Thymus (tissue), 11 donors: ENCODE measurements around the gene DDX27. TPM values are rescaled to one million over a fixed set of nuclear protein-coding genes. Genes with fewer than 3 reads are reported as not detected.

Experiments
- DNase-seq, 9 donors: peaks; one replicate each; pipeline ENCODE4 v3.0.0-alpha.2; 2013; ENCODE audit warnings: low spot score in 9 of 9, low read depth in 6 of 9, missing footprints in 1 of 9
- H3K27ac ChIP-seq, 2 donors: one replicate each; pipeline ENCODE4 v1.5.1; 2013; ENCODE audit warnings: control low read depth in 1 of 2, low read depth in 1 of 2, low read length in 1 of 2, mild to moderate bottlenecking in 1 of 2, moderate library complexity in 1 of 2
- H3K27me3 ChIP-seq, 2 donors: one replicate each; pipeline ENCODE4 v1.5.1; 2013; ENCODE audit warnings: low read length in 1 of 2; ENCODE audit not compliant: control insufficient read depth in 2 of 2, insufficient read depth in 1 of 2
- H3K36me3 ChIP-seq, 2 donors: one replicate each; pipeline ENCODE4 v1.5.1; 2013; ENCODE audit warnings: low read length in 1 of 2, mild to moderate bottlenecking in 1 of 2, moderate library complexity in 1 of 2; ENCODE audit not compliant: control insufficient read depth in 2 of 2, insufficient read depth in 2 of 2
- H3K4me1 ChIP-seq, 2 donors: one replicate each; pipeline ENCODE4 v1.5.1; 2013; ENCODE audit warnings: low read length in 2 of 2; ENCODE audit not compliant: control insufficient read depth in 2 of 2, insufficient read depth in 2 of 2
- H3K4me3 ChIP-seq, 2 donors: one replicate each; pipeline ENCODE4 v1.5.1; 2013; ENCODE audit warnings: low read length in 2 of 2, control low read depth in 1 of 2, mild to moderate bottlenecking in 1 of 2
- H3K9me3 ChIP-seq, 2 donors: one replicate each; pipeline ENCODE4 v1.5.1; 2013; ENCODE audit warnings: low read length in 1 of 2, mild to moderate bottlenecking in 1 of 2; ENCODE audit not compliant: control insufficient read depth in 2 of 2, insufficient read depth in 1 of 2
- WGBS: extraction: QIAGEN DNeasy Blood & Tissue Kit; methylation state at CpG from one replicate; pipeline ENCODE4 v1.1.7; 2013; 5-methylcytosine and 5-hydroxymethylcytosine counted together
- polyA plus RNA-seq: library from polyadenylated mRNA; stranded (reverse); fragments of 200-250 nt; gene quantifications from one replicate; pipeline ENCODE4 v1.2.3, GENCODE V29; 2013
- total RNA-seq: library from RNA; stranded (reverse); fragments of 120-200 nt; gene quantifications from one replicate; pipeline ENCODE4 v1.2.4, GENCODE V29; 2013
- donor health status: healthy.

DDX27 gene
- total and polyA plus RNA-seq, 2 donors = 34.0 to 35.6 TPM

DNA sequence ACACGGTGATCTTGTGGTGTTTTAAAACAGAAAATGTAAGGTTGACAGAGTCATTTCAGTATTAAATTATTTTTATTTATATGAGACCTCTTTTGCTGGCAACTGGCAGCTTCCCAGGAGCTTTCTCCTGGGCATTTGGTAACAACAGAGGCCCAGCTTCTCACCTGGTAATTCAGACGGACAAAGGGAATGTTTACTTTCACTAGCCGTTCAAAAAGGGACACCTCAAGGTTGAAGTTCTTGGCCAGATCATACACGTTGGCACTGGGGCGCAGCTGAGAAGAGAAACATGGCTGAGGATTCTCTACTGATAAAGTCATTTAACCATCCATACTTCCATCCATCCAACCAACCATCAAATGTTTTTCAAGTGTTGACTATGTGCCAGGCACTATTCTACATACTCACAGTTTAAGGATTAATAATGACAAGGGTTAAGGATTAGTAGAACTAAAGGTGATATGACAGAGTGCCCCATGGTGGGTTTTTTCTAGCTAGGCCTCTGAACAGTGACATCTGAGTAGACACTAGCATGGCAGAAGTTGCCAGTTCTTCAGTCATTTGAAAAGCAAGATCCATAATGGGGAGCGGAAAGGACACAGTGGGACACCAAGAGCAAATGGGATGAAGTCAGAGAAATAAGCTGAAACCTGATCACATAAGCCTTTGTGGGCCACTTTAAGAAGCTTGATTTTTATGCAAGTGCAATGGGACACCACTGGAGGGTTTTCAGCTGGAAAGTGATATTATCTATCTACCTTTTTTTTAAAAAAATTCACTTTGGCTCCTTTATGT lies 33.5 kb downstream of the DDX27 start:
- peaks cover 82 to 85% of the 10 kb centered on the region in 2 donors for H3K36me3 ChIP-seq
- no peaks in the 10 kb centered on the region for H3K9me3 ChIP-seq
- H3K27ac ChIP-seq = no peak overlapping the region
- DNase-seq = no peak
- no peaks in the 10 kb centered on the region for H3K27me3 ChIP-seq
- 98% methylated on average over 6 of the region's 6 CpGs for WGBS
- H3K4me1 ChIP-seq = no peaks in the 10 kb centered on the region
- H3K4me3 ChIP-seq = no peak overlapping the region

DNA sequence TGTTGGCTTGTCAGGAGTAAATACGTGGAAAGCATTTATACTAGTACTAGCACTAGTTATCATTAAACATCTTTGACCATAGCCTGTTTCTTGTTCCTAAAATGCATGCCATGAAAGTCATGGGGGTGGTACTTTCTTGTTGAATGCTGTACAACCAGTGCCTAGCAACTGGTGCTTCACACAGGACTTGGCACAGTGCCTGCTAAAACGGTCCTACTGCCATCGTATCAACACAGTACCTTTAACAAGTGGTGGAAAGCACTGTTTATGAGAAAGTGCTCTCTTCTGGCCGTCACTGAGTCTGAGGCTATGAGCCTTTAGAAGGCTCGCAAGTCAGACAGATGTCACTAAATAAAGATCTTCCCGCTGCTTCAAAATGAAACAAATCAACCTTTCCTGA lies 37.0 kb downstream of the DDX27 start:
- no peak for DNase-seq
- H3K27ac ChIP-seq = no peak overlapping the region
- H3K36me3 ChIP-seq = peaks cover 69 to 79% of the 10 kb centered on the region in 2 donors
- no peaks in the 10 kb centered on the region for H3K27me3 ChIP-seq
- H3K4me1 ChIP-seq = no peaks in the 10 kb centered on the region
- H3K4me3 ChIP-seq = no peak overlapping the region
- no peaks in the 10 kb centered on the region for H3K9me3 ChIP-seq
- 96% methylated on average over 6 of the region's 6 CpGs for WGBS

DNA sequence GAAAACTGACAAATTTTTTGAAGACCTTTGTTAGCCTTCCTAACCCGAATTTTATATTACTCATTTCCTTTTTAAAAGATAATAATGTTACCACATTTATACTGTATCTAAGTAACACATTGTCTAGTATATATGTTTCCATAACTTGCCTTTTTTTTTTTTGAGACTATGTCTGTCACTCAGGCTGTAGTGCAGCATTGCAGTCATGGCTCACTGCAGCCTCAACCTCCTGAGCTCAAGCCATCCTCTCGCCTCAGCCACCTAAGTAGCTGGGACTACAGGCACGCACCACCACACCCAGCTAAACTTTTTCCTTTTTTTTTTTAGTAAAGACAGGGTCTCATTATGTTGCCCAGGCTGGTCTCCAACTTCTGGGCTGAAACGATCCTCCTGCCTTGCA lies 40.1 kb downstream of the DDX27 start:
- peaks cover 67 to 79% of the 10 kb centered on the region in 2 donors for H3K36me3 ChIP-seq
- WGBS = 72% methylated on average over 4 of the region's 4 CpGs
- H3K4me1 ChIP-seq = no peaks in the 10 kb centered on the region
- no peaks in the 10 kb centered on the region for H3K9me3 ChIP-seq
- no peaks in the 10 kb centered on the region for H3K27me3 ChIP-seq
- no peak for DNase-seq
- H3K27ac ChIP-seq = no peak overlapping the region
- H3K4me3 ChIP-seq = no peak overlapping the region

DNA sequence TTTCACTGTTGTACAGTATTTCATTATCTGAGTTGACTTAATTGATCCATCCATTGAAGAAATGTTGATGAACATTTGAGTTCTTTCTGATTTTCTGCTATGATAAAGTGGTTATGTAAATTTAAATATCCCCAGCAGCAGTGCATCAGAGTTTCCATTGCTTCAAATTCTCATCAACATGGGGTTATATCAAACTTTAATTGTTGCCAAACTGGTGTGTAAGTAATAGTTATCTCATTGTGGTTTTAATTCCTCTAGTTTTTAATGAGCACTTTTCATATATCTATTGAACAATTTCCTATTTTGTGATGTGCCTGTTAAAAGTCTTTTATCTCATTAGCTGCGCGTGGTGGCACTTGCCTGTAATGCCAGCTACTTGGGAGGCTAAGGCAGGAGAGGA lies 40.6 kb downstream of the DDX27 start:
- no peak overlapping the region for H3K4me3 ChIP-seq
- H3K4me1 ChIP-seq = no peaks in the 10 kb centered on the region
- no peaks in the 10 kb centered on the region for H3K9me3 ChIP-seq
- no peak overlapping the region for H3K27ac ChIP-seq
- H3K36me3 ChIP-seq = peaks cover 68 to 79% of the 10 kb centered on the region in 2 donors
- no peaks in the 10 kb centered on the region for H3K27me3 ChIP-seq
- WGBS = 98% methylated on average over 2 of the region's 2 CpGs
- DNase-seq = no peak

DNA sequence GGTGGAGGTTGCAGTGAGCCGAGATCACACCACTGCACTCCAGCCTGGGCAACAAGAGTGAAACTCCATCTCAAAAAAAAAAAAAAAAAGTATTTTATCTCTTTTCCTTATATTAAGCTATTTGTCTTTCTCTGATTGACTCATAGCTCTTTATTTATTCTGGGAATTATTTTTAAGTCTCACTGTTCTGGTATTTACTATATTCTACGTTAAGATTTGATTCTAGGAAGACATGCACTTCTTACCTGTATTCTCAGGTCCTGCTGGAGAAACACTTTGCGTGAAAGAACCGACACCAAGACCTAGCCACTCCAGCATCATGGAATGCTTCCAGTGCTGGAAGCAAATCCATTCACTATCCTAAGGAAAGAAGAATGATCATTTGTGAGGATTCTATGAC lies 41.0 kb downstream of the DDX27 start:
- H3K4me3 ChIP-seq = no peak overlapping the region
- over 99% methylated on average over 4 of the region's 4 CpGs for WGBS
- H3K9me3 ChIP-seq = no peaks in the 10 kb centered on the region
- H3K27me3 ChIP-seq = no peaks in the 10 kb centered on the region
- H3K36me3 ChIP-seq = peaks cover 70 to 82% of the 10 kb centered on the region in 2 donors
- no peak overlapping the region for H3K27ac ChIP-seq
- H3K4me1 ChIP-seq = no peaks in the 10 kb centered on the region
- no peak for DNase-seq

DNA sequence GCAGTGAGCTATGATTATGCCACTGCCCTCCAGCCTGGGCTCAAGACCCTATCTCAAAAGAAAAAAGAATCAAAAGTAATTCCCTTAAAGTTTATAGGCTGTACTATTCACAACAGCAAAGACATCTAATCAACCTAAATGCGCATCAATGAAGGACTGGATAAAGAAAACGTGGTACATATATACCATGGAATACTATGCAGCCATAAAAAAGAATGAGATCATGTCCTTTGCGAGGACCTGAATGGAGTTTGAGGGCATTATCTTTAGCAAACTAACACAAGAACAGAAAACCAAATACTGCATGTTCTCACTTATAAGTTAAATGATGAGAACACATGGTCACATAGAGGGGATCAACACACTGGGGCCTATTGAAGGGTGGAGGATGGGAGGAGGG lies 42.0 kb downstream of the DDX27 start:
- Histone ChIP-seq H3K9me3 (no peaks in the 10 kb centered on the region), H3K36me3 (peaks cover 60 to 80% of the 10 kb centered on the region in 2 donors), H3K4me1 (no peaks in the 10 kb centered on the region), H3K27me3 (no peaks in the 10 kb centered on the region), H3K4me3 (no peak overlapping the region), H3K27ac (no peak overlapping the region)
- over 99% methylated on average over 3 of the region's 3 CpGs for WGBS
- DNase-seq = no peak

DNA sequence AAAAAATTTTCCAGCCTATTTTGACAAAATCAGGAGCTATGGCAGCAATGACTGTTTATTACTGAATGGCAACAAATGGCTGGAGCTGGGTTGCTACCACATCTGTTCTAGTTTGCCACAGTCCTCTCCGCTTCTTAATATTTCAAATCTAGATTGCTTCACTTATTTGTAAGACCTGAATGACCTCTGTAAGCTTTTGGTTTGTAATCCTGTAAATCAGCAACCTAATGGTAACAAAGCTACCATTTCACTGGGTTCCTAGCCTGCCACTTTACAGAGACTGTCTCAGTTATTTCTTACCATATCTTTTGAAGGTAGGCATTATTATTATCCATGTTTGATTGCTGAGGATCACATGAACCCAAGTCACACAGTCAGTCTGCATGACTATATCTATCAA lies 43.2 kb downstream of the DDX27 start:
- no peak for DNase-seq
- peaks cover 47 to 68% of the 10 kb centered on the region in 2 donors for H3K36me3 ChIP-seq

DNA sequence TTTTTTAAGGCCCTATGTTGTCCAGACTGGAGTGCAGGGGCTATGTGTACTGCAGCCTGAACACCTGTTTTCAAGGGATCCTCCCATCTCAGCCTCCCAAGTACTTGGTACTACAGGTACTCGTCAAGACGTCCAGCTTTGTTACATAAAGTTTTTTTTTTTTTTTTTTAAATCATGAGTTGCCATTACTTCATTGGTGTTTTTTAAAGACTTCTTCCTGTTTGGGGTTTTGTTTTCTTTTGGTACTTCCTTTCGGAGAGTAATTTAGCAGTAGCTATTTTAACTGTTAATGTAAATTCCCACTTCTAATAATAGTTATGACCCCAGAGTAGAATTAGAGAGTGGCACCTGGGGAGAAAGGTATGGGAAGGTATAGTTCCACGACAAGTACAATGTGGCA lies 48.1 kb downstream of the DDX27 start:
- H3K4me3 ChIP-seq = no peak overlapping the region
- WGBS = 79% methylated on average over 4 of the region's 4 CpGs
- H3K9me3 ChIP-seq = no peaks in the 10 kb centered on the region
- no peaks in the 10 kb centered on the region for H3K27me3 ChIP-seq
- no peak for DNase-seq
- H3K4me1 ChIP-seq = peaks cover 0 to 2% of the 10 kb centered on the region in 2 donors
- no peak overlapping the region for H3K27ac ChIP-seq
- H3K36me3 ChIP-seq = peaks cover 51 to 71% of the 10 kb centered on the region in 2 donors

More for the DNA sequence above, 43.2 kb downstream of the DDX27 start:
- H3K27ac ChIP-seq = no peak overlapping the region
- H3K4me3 ChIP-seq = no peak overlapping the region
- H3K9me3 ChIP-seq = no peaks in the 10 kb centered on the region
- WGBS = 48% methylated on average over 1 of the region's 1 CpG
- no peaks in the 10 kb centered on the region for H3K4me1 ChIP-seq
- H3K27me3 ChIP-seq = no peaks in the 10 kb centered on the region

DNA sequence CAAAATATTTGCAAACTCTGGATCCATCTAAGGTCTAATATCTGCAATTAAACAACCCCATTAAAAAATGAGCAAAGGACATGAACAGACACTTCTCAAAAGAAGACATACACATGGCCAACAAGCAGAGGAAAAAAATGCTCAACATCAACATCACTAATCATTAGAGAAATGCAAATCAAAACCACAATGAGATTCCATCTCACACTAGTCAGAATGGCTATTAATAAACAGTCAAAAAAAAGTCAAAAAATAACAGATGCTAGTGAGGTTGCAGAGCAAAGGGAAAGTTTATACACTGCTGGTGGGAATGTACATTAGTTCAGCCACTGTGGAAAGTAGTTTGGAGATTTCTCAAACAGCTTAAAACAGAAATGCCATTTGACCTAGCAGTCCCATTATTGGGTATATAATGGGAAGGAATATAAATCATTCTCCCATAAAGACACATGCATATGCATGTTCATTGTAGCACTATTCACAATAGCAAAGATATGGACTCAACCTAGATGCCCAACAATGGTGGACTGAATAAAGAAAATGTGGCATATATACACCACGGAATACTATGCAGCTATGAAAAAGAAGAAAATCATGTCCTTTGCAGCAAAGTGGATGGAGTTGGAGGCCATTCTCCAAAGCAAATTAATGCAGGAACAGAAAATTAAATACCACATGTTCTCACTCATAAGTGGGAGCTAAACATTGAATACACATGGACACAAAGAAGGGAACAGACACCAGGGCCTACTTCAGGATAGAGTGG lies 49.6 kb downstream of the DDX27 start:
- 100% methylated on average over 1 of the region's 1 CpG for WGBS
- Histone ChIP-seq H3K27ac (no peak overlapping the region), H3K4me1 (peaks cover 0 to 2% of the 10 kb centered on the region in 2 donors), H3K4me3 (no peak overlapping the region), H3K36me3 (peaks cover 41 to 71% of the 10 kb centered on the region in 2 donors), H3K9me3 (no peaks in the 10 kb centered on the region), H3K27me3 (no peaks in the 10 kb centered on the region)
- DNase-seq = no peak
